Glomerular visceral epithelial cell (primary cell): ENCODE data around the gene TMEM223.
"Not testable (repeated sequence)": the region's sequence is repeated elsewhere in the genome, so short reads cannot be mapped to it uniquely, and the experiment has no call there.

Source experiments
- DNase-seq: peaks from one replicate; pipeline ENCODE4 v3.0.0-alpha.2; 2016; ENCODE audit errors: extremely low spot score

TMEM223 gene

GRCh38 chr11:62801071-62801470 is 9.3 kb upstream of the TMEM223 start:
- DNase-seq, result no peak

GRCh38 chr11:62799486-62799885 is 7.7 kb upstream of the TMEM223 start:
- no peak for DNase-seq

DNA sequence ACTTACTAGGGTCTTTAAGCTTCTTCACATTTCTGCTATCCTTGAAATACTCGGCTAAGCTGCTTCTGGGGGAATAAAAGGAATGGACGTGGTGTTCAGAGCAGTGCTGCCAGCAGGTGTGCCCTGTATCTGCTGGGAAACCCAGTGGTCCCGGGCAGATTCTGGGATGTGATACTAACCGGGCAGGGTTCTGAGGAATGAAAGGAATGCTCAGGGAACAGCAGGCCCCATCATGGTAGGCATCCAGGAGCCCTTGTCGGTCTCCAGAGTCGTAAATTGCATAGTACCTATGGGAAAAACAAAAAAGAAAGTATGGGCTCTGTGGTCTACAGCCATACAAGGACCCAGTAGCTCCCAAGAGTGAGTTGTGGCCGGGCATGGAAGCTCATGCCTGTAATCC is 4.5 kb upstream of the TMEM223 start:
- DNase-seq, result no peak

DNA sequence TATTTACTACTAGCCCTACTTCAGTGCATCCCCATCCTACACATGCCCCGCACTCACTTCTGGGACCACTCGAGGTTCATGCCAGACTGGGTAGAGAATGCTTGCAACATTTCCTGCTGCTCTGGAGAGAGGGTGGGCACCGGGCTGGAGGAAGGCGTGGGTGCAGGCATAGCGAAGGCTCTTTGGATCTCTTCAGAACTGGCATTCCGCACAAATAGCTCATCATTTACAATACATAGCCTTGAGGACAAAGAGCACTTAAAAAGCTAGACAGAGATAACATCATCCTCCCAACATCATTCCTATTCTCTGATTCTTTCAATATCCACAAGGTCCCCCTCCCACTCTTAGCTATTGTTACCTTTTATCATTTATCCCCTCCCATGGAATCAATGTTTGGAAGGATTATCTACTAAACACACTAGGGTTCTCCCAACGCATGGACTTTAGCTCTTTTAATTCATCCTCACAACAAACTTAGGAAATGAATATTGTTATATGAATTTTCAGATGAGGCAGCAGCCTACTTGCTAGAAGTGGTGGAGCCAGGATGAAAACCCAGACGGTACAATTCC is 2.5 kb upstream of the TMEM223 start:
- no peak for DNase-seq

DNA sequence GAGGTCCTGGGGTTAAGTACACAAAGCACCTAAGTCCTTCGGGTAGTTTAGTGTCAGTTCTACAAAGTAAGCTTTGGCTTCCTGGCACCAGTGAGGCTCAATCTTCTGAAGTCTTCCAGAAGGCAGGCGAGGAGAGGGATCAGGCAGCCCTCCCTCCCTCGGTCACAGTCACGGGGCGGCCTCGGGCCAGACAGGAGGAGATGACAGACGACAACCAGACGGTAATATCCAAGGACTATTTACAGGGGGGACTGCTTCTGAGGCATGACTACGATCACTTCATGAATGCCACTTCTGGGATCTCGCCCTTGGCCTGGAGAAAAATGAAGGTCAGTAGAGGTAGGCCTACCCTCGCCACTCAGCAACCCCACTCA is 383 bp upstream of the TMEM223 start:
- peak; percentile 17 for DNase-seq

GRCh38 chr11:62789576-62789975 is 2.2 kb downstream of the TMEM223 start:
- no peak for DNase-seq

- DNase-seq, result no peak
These were observed 2.8 kb downstream of the TMEM223 start for GRCh38 chr11:62788991-62789390.

GRCh38 chr11:62787005-62787759 is 4.6 kb downstream of the TMEM223 start, which contains the start of gene TMEM179B:
TMEM179B (plus strand) TSS chr11:62787402; CDS start chr11:62787432, 30 bp downstream.
- DNase-seq, result peak; percentile 97

GRCh38 chr11:62786318-62787004 is 5.3 kb downstream of the TMEM223 start:
- peak; percentile 84 for DNase-seq

DNA sequence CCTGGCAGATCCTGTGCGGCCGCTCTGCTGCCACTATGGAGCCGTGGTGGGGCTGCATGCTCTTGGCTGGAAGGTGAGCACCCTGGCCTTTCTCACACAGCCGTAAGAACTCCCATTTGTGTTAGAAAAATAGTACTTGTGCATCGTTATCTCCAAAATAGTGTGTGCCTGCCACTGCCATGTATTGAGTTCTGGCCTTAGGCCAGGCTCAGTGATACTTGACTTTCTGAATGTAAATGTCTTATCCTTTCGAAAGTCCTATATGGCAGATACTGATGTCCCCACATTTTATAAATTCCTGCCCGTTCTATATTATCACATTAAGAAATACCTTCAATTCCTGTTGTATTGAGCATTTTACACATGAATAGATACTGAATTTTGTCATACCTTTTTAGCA is 9.1 kb downstream of the TMEM223 start:
- no peak for DNase-seq

- DNase-seq, result no peak
These were observed 13.4 kb downstream of the TMEM223 start for GRCh38 chr11:62778441-62778840.

DNA sequence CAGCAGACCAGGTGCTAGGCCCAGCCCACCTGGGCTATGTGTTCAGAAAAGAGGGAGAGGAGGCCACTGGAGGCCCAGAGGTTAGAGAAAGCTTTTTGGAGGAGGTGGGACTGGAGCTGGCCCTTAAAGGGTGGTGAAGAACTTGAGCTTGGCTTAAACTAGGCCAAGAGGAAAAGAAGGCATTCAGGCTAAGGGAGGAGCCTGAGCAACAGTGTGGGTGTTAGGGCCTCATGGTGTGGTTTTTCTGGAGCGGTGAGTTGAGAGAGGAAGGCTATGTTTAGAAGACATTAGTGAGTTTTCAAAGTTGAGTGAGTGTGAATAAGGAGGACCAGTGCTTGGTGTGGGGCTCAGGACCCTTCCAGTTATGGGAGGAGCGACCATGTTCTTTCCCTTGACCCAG is 14.4 kb downstream of the TMEM223 start:
- no peak for DNase-seq

DNA sequence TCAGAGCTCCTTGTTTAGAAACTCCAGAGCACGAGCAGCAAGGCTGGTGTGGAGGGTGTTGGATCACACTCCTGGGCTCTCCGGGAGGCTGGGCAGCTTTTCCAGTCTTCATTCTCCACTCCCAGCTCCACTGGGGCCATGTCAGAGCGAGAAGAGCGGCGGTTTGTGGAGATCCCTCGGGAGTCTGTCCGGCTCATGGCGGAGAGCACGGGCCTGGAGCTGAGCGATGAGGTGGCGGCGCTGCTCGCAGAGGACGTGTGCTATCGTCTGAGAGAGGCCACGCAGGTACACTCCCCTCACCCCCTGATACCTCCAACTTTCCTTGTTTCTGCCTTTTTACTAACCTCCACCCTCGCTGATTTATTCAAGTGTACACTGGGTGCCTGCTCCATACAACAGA is 16.2 kb downstream of the TMEM223 start:
- no peak for DNase-seq

DNA sequence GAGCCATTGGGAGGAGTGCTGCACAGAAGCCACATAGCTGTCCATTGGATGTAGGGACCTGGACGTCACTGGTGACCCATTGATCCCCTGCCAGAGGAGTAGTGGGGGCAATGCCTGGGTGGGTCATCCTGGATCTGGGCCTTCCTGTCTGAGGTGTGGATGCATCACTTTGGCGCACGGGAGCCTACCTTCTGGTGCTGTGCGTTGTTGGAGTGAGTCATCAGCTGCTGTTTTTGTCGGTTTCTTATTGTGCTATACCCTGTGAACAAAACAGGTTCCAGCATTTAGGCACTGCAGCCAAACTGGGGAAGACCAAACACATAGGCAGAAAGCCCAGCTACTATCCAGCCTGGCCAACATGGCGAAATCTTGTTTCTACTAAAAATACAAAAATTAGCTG is 17.4 kb downstream of the TMEM223 start:
- DNase-seq, result no peak

DNA sequence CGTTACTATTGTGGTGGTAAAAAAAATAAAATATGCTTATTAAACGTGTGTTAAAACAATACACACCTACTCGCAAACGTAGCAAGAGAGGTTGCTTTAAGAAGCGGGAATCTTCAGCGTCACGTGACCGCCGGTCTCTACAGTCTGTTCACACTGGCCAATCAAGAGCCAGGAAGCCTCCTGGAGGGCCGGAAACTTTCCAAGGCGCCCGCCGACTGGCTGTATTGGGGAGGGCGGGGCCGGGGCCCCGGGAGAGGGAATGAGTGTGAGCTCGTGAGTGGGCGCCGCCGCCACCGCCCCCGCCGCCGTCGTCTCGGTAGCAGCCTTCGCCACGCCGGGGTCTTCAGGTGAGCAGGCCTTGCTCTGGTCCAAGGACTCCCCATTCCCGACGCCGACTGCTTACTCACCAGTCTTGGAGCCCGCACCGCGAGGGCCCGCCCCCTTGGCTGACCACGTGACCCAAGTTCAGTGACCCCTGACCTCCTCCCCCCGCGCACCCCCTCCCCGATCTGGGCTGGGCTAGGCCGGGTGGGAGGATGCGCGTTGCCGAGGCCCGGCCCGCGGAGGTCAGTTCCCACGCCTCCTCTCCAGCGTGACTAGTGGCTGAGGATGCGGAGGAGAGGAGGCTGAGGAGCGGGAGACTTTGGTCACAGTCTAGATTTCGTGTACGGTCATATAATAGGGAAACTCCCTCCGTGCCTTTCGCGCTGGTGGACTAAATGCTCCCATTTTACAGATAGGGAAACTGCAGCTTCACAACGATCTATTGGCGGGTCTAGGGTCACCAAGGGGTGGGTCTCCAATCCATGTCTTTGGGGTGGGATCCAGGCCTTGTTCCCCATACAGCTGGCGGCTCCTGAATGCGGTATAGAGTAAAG is 20.4 kb downstream of the TMEM223 start, which contains the start of gene TAF6L:
TAF6L (plus strand) TSS at position 253 of the 878 bp plus-strand sequence. CDS start 4,388 bp downstream, outside the sequence.
- DNase-seq, result peak; percentile 96

GRCh38 chr11:62770778-62771143 is 21.0 kb downstream of the TMEM223 start:
- DNase-seq, result no peak

DNA sequence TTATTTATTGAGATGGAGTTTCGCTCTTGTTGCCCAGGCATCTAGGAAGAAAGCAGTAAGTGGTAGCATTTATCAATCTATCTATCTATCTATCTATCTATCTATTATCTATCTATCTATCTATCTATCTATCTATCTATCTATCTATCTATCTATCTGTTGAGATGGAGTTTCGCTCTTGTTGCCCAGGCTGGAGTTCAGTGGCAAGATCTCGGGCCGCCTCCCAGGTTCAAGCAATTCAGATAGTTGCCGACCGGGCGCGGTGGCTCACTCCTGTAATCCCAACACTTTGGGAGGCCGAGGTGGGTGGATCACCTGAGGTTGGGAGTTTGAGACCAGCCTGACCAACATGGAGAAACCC is 31.0 kb downstream of the TMEM223 start:
- DNase-seq, result not testable (repeated sequence)

GRCh38 chr11:62757846-62758788 is 33.7 kb downstream of the TMEM223 start:
- no peak for DNase-seq

- no peak for DNase-seq
These were observed 36.7 kb downstream of the TMEM223 start for GRCh38 chr11:62755086-62755615.

DNA sequence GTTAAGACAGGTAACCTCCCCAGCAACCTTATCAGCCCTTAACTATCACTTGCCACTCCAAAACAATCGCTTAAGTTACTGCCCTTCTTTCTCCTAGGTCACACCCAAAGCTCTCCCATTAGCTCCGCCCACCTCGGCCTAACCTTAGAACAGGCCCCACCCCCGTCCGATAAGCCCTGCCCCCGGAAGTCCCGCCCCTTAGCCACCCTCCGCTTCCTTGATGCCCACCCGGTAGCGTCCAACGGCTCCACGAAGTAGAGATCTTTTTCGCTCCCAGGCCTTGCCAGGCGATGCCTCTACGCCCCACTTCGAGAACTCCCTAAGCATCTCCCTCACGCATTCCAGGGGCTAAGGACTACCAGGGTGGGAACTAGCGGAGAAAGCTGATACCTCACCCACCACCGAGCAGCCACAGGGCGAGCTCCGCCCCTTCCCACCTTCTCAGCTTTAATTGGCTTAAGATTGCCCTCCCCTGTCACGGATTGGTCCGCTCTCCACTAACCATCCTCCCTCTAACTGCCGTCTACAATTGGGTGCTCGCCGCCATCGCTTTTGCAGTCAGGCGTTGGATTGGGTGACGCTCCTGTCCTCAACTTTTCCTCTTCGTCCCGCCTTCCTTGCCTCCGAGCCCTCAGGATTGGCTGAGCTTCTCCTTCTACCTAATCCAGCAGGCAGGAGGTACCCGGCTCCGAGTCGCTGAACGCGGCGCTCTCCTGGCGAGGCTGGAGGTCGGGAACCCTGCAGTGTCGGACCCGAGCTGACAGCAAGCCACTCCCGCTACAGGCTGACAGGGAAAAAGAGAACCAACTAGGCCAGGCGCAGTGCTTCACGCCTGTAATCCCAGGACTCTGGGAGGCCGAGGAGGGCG is 37.8 kb downstream of the TMEM223 start, which contains the start of gene ZBTB3:
ZBTB3 (minus strand) TSS at position 425 of the 868 bp plus-strand sequence. CDS start 496 bp downstream, outside the sequence.
- peak; percentile 99 for DNase-seq
